Stimulated activated CD8-positive, alpha-beta memory T cell treated with anti-CD3 and anti-CD28 coated beads, Interleukin-7, amount 100 ng/mL, for 24 hours (primary cell): Measurements from ENCODE around the gene DBF4.
"Not testable (repeated sequence)": the region's sequence is repeated elsewhere in the genome, so short reads cannot be mapped to it uniquely, and the experiment has no call there.

Experiments used
- DNase-seq: peaks from one replicate; pipeline ENCODE4 v3.0.0-alpha.2; 2020; ENCODE audit warnings: low read depth

Gene DBF4

DNA sequence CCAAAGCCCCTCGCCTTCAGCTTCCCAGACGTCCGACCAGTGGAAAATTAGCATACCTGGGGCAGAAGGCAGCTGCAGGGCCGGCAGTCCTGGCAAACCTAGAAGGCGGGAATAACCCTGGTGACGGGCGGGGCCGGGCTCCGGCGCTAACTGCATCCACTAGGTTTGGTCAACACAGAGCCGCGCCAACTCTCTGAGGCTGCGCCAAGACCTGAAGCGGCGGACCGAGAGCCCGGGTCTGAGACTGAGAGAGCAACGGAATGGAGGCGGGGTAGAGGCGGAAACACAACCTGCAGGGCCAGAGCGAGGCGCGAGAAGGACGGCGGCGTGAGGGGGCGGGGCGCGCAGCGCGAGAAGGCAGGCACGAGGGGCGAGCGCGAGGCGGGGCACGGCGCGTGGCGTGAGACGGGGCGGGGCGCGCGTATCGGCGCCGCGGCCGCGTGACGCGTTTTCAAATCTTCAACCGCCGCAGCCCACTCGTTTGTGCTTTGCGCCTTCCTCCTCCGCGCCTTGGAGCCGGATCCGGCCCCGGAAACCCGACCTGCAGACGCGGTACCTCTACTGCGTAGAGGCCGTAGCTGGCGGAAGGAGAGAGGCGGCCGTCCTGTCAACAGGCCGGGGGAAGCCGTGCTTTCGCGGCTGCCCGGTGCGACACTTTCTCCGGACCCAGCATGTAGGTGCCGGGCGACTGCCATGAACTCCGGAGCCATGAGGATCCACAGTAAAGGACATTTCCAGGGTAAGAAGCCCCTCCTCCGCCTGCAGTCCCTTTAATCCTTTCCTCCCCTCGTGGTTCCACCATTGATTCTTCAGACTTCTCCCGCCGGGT is at the start of gene DBF4, which contains the start of gene SLC25A40:
Gene DBF4, plus strand, starts transcription at position 454 of the 829 bp plus-strand sequence. Its CDS starts 240 bp downstream, at position 694.
Gene SLC25A40, minus strand, starts transcription at position 321 of the 829 bp plus-strand sequence. CDS start 17,633 bp downstream, outside the sequence.
- peak; percentile 89 for DNase-seq

GRCh38 chr7:87828383-87828782 is 47.9 kb upstream of the DBF4 start:
- DNase-seq, result not testable (repeated sequence)

GRCh38 chr7:87831097-87831496 is 45.2 kb upstream of the DBF4 start:
- no peak for DNase-seq

GRCh38 chr7:87833130-87833529 is 43.2 kb upstream of the DBF4 start:
- DNase-seq, result no peak

GRCh38 chr7:87837597-87837996 is 38.7 kb upstream of the DBF4 start:
- no peak for DNase-seq

- no peak for DNase-seq
Measured at GRCh38 chr7:87850836-87851593, 25.3 kb upstream of the DBF4 start.

- no peak for DNase-seq
Measured at GRCh38 chr7:87852306-87852705, 24.0 kb upstream of the DBF4 start.

DNA sequence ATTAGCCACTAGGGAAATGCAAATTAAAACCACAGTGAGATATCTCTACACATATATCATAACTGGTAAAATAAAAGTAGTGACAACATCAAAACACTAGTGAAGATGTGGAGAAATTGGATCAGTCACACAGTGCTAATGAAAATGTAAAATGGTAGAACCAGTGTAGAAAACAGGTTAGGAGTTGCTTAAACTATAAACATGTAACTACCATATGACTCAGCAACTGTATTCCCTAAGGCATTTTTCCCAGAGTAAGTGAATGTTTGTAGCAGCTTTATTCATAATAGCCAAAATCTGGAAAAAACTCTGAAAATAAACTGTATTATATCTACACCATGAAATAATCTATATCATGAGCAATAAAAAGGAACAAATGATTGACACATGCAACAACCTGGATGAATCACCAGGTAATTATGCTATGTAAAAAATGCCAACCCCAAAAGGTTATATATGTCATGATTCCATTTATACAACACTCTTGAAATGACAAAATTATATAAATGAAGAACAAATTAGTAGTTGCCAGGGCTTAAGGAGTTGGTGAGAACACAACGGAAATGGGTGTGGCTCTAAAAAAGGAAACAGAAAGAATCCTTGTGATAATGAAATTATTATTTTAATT is 22.9 kb upstream of the DBF4 start:
- DNase-seq, result no peak

- no peak for DNase-seq
Measured at GRCh38 chr7:87858417-87859100, 17.7 kb upstream of the DBF4 start.

DNA sequence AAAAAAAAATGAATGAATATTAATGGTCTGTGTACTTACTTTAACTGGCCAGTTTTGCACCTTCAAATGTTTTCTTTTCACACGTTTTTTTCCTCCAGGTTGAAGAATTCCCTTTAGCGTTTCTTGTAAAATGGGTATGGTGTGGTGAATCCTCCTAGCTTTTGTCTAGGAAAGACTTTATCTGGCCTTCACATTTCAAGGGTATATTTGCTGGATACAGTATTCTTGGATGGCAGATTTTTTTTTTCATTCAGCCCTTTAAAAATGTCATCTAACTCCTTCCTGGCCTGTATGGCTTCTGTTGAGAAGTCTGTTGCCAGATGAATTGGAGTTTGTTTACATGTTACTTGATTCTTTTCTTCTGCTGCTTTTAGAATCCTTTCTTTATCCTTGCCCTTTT is 10.2 kb upstream of the DBF4 start:
- no peak for DNase-seq

GRCh38 chr7:87866533-87866932 is 9.8 kb upstream of the DBF4 start:
- DNase-seq, result not testable (repeated sequence)

GRCh38 chr7:87870471-87870870 is 5.8 kb upstream of the DBF4 start:
- DNase-seq, result no peak

- DNase-seq, result no peak
Measured at GRCh38 chr7:87872346-87872745, 3.9 kb upstream of the DBF4 start.

DNA sequence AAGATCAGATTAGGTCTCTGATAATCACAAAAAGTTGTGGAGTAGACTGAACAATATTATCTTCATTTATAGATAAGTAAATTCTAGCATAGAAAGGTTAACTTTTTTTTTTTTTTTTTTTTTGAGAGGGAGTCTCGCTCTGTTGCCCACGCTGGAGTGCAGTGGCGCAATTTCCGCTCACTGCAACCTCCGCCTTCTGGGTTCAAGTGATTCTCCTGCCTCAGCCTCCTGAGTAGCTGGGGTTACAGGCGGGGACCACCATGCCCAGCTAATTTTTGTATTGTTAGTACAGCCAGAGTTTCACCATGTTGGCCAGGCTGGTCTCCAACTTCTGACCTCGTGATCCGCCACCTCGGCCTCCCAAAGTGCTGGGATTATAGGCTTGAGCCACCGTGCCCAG is 3.0 kb upstream of the DBF4 start:
- not testable (repeated sequence) for DNase-seq

DNA sequence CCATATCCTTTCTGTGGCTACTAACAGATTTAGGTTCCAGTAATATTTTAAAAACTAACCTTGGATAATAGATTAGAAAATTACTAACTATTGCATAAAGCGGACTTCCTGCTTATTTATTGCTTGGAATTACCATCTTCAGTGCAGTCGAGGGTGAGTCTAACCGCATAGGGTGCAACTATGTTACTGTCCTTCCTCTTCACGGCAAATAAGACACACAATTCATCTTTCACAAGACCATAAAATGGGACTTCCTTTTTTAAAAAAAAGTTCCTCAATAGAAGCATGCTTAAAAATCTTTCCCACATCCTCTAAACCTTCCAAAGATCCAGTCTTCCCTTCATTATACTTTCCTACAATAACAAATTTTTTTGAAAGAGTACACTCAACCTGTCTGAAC is 2.2 kb upstream of the DBF4 start:
- DNase-seq, result no peak

DNA sequence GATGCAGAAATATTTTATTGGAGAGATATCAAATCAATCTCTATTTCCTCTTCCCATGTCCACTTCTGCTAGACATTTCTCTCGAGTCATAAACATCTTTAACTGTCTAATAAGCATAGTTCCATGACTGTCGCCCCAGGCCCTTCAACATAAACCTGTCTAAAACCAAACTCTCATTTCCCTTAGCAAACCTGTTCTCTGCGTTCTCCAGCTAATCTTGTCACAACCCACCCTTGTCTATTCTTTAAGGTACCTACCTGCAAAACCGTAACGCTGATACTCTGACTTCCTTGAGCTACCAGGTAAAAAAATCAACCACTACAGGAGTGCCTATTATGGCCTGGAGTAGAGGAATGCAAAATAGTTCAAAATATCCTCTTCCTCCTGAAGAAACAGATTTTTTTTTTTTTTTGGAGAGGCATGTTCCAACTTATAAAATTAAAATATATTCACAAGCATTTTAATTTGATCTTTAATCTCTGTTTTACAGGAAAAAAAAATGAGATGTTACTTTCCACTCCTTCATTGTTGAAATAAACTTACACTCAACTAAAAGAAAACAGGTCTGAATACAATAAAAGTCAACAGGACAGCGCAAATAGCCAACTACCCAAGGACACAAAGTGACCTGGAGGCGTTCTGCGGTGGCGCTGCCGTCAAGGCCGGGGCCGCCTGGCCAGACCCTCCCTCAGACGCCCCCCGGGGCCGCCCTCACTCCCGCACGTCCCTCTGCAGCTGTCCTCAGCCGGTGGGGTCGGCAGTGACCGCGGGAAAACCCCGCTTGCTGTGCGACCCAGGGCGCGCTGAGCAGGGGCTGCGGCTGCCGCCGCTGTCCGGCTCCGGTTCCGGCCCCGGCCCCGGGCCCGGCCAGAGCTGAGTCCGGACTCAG is 898 bp upstream of the DBF4 start:
- DNase-seq, result no peak

DNA sequence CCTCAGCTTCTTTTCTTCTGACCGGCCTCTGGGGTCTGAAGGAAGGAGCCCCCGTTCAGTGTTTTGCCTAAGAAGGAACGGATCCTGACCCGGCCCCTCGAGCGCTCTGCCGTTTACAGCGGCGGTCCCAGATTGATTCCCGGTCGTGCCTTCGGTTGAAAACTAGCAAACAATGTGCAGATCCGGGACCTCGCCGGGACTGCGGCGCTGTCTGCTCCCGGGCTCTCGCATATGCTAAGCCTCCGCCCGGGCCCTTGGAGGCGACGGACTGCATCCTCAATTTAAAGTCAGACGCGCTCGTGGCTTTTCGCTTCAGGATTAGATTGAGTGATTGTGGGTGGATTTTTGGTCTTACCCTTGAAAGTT is 559 bp downstream of the DBF4 start:
- peak; percentile 27 for DNase-seq

GRCh38 chr7:87877366-87878040 is 1.2 kb downstream of the DBF4 start:
- DNase-seq, result no peak

DNA sequence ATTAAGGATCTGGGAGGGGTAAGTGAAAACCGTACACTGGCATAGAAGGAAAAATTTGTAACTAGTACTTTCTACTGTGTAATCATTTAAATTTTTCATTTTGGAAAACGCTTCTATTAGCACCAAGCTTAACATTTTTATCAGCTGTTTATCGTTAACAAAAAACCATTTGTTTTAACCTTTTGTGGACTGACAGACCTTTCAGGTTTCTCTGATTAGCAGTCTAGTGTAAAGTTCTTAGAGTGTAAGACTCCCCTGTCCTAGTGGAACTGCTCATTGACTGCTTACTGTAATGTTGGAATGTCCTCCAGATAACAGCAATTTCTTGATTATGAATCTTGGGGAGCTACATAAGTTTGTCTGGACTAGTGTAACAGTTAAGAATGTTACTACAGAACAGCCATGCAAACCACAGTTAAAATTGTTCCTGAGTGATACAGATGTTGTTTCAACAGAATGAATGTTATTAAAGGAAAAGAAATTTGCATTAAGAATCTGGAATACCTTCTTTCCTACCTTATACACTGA is 2.0 kb downstream of the DBF4 start:
- no peak for DNase-seq
